SK-N-SH (cell line): ENCODE data around the gene CCNK. TPM values are rescaled to one million over a fixed set of nuclear protein-coding genes. Genes with fewer than 3 reads are reported as not detected.

ENCODE experiments used
- CTCF ChIA-PET: fragments of 300-600, 350-600 bp; formaldehyde crosslinking; extraction: SDS; loops from one replicate; lab custom pipeline; 2021; lab: Yijun Ruan, JAX
- POLR2A ChIA-PET: fragments of 350-600 bp; sonication (Branson Sonifier 250); formaldehyde crosslinking; extraction: SDS; loops from one replicate; lab custom pipeline; 2020; ENCODE audit warnings: antibody characterized with exemption, inconsistent platforms; lab: Yijun Ruan, JAX
- DNase-seq: peaks from one replicate; pipeline ENCODE4 v3.0.0; 2012
- H2AFZ ChIP-seq: fragments of 200-600 bp; sonication (generic); 2 replicates; pipeline ENCODE4 v1.8.1; 2016; ENCODE audit warnings: antibody characterized with exemption, mild to moderate bottlenecking, low read depth
- H3F3A ChIP-seq: fragments of 200-600 bp; sonication (generic); replicated peaks from 2 replicates; pipeline ENCODE3; 2016; ENCODE audit warnings: antibody characterized with exemption, mild to moderate bottlenecking; ENCODE audit not compliant: insufficient read depth
- H3K27ac ChIP-seq, 2 experiments: fragments of 200-500 bp in 1 of 2; fragments of 200-600 bp in 1 of 2; sonication (Bioruptor generic) in 1 of 2; sonication (generic), shearing (Covaris generic) in 1 of 2; 2 replicates each; pipeline versions ENCODE4 v1.5.1 to v1.6.1; 2014 to 2016; ENCODE audit warnings: low read depth in 2 of 2, inconsistent platforms in 1 of 2, low read length in 1 of 2, mild to moderate bottlenecking in 1 of 2, mixed read lengths in 1 of 2
- H3K27me3 ChIP-seq: fragments of 200-600 bp; sonication (generic), shearing (Covaris generic); 2 replicates; pipeline ENCODE4 v1.6.1; 2016; ENCODE audit warnings: mixed run types; ENCODE audit not compliant: insufficient read depth
- H3K36me3 ChIP-seq, 2 experiments: fragments of 200-500 bp in 1 of 2; fragments of 200-600 bp in 1 of 2; sonication (Bioruptor generic) in 1 of 2; sonication (generic) in 1 of 2; replicated peaks in 1 of 2; 2 replicates each; pipeline versions ENCODE3 to v1.5.1; 2014 to 2016; ENCODE audit warnings: low read length in 1 of 2, mild to moderate bottlenecking in 1 of 2; ENCODE audit not compliant: insufficient read depth in 2 of 2, control insufficient read depth in 1 of 2
- H3K4me1 ChIP-seq, 2 experiments: fragments of 200-500 bp in 1 of 2; fragments of 200-600 bp in 1 of 2; sonication (Bioruptor generic) in 1 of 2; sonication (generic), shearing (Covaris generic) in 1 of 2; 2 replicates each; pipeline versions ENCODE4 v1.5.1 to v1.6.1; 2014 to 2016; ENCODE audit warnings: low read depth in 1 of 2, low read length in 1 of 2, mixed run types in 1 of 2; ENCODE audit not compliant: insufficient read depth in 2 of 2, control insufficient read depth in 1 of 2
- H3K4me2 ChIP-seq: fragments of 200-600 bp; sonication (generic), shearing (Covaris generic); 2 replicates; pipeline ENCODE4 v1.6.1; 2017; ENCODE audit warnings: mixed run types
- H3K4me3 ChIP-seq, 2 experiments: fragments of 200-500 bp in 1 of 2; fragments of 200-600 bp in 1 of 2; sonication (Bioruptor generic) in 1 of 2; sonication (generic), shearing (Covaris generic) in 1 of 2; 2 replicates each; pipeline versions ENCODE4 v1.5.1 to v1.8.1; 2014 to 2016; ENCODE audit warnings: low read depth in 2 of 2, inconsistent platforms in 1 of 2, low read length in 1 of 2, mild to moderate bottlenecking in 1 of 2, mixed read lengths in 1 of 2, moderate library complexity in 1 of 2
- H3K79me2 ChIP-seq: fragments of 200-600 bp; sonication (generic); 2 replicates; pipeline ENCODE4 v1.8.1; 2017; ENCODE audit warnings: mild to moderate bottlenecking; ENCODE audit not compliant: insufficient read depth
- H3K9ac ChIP-seq: fragments of 200-600 bp; sonication (generic); 2 replicates; pipeline ENCODE4 v1.6.1; 2017; ENCODE audit warnings: mixed run types
- H3K9me2 ChIP-seq: fragments of 200-600 bp; sonication (generic); 2 replicates; pipeline ENCODE4 v1.6.1; 2017; ENCODE audit warnings: mixed run types
- H3K9me3 ChIP-seq: fragments of 200-600 bp; sonication (generic); 2 replicates; pipeline ENCODE4 v1.6.1; 2017; ENCODE audit warnings: mixed run types, mild to moderate bottlenecking, moderate library complexity
- H4K20me1 ChIP-seq: fragments of 200-600 bp; sonication (generic); 2 replicates; pipeline ENCODE4 v1.6.1; 2017; ENCODE audit warnings: mild to moderate bottlenecking, mixed run types; ENCODE audit not compliant: insufficient read depth
- CHD2 ChIP-seq: fragments of 150-350 bp; IDR thresholded peaks from 2 replicates; pipeline ENCODE4 v1.6.1; 2018; ENCODE audit warnings: low read length; ENCODE audit not compliant: partially characterized antibody
- FOSL2 ChIP-seq: IDR thresholded peaks from 2 replicates; pipeline ENCODE4 v1.4.0; 2012; ENCODE audit warnings: low read depth, mild to moderate bottlenecking, moderate library complexity, borderline replicate concordance
- FOXJ3 ChIP-seq: sonication (generic); formaldehyde crosslinking; IDR thresholded peaks from 2 replicates; pipeline ENCODE4 v1.5.1; 2020; ENCODE audit warnings: mild to moderate bottlenecking, missing genetic modification reagents
- FOXM1 ChIP-seq: IDR thresholded peaks from 2 replicates; pipeline ENCODE4 v1.4.0; 2012; ENCODE audit warnings: low read depth, mild to moderate bottlenecking
- GATA2 ChIP-seq: sonication (generic); formaldehyde crosslinking; IDR thresholded peaks from 2 replicates; pipeline ENCODE4 v1.5.0; 2020; ENCODE audit warnings: mild to moderate bottlenecking, missing genetic modification reagents
- JUND ChIP-seq: IDR thresholded peaks from 2 replicates; pipeline ENCODE4 v1.4.0; 2012
- RFX5 ChIP-seq: IDR thresholded peaks from 2 replicates; pipeline ENCODE4 v1.6.1; 2012; ENCODE audit warnings: mild to moderate bottlenecking, improper control_type of control experiment, low read length
- YY1 ChIP-seq: IDR thresholded peaks from 2 replicates; pipeline ENCODE4 v1.4.0; 2012; ENCODE audit warnings: low read depth, mild to moderate bottlenecking
- ZBTB33 ChIP-seq: IDR thresholded peaks from 2 replicates; pipeline ENCODE4 v1.4.0; 2012; ENCODE audit warnings: low read depth, borderline replicate concordance
- WGBS: methylation state at CpG from one replicate; pipeline ENCODE4 v1.1.6; 2017; ENCODE audit warnings: low lambda C conversion rate; 5-methylcytosine and 5-hydroxymethylcytosine counted together
- polyA plus RNA-seq, 3 experiments: library from polyadenylated mRNA; depleted of rRNA; stranded (reverse); fragments of >200 nt; gene quantifications; 2 replicates each; pipeline ENCODE4 v1.2.3, GENCODE V29; 2012
- TF ChIP-seq, protein P1 (sequence below): IDR thresholded peaks from 2 replicates; pipeline ENCODE4 v1.4.0; 2012; ENCODE audit warnings: low read depth, borderline replicate concordance
- TF ChIP-seq, protein P2 (sequence below): IDR thresholded peaks from 2 replicates; pipeline ENCODE4 v1.6.1; 2012; ENCODE audit warnings: mild to moderate bottlenecking, low read depth, low read length, moderate library complexity

The CCNK gene
- polyA plus RNA-seq, 1 of the 3 experiments (the other 2 are of a cell fraction), result 14.6 TPM

- POLR2A ChIA-PET, result no interaction called here
- peaks cover 73% of the 10 kb centered on the region for H4K20me1 ChIP-seq
- 94% methylated on average over 1 of the region's 1 CpG for WGBS
Measured at GRCh38 chr14:99476864-99477263, 4.3 kb upstream of the CCNK start.

More at GRCh38 chr14:99476864-99477263, 4.3 kb upstream of the CCNK start:
- peaks cover 13% of the 10 kb centered on the region for H3F3A ChIP-seq
- no peaks in the 10 kb centered on the region for H3K36me3 ChIP-seq
- no peak overlapping the region for H3K27ac ChIP-seq
- H3K9me2 ChIP-seq, result no peaks in the 10 kb centered on the region
- H3K4me2 ChIP-seq, result no peak overlapping the region
- CTCF ChIA-PET, result no interaction called here
- peaks cover 90% of the 10 kb centered on the region for H3K79me2 ChIP-seq
- peaks cover 18 to 21% of the 10 kb centered on the region in 2 experiments; a peak in 3 of 4 replicates for H3K4me1 ChIP-seq
- H2AFZ ChIP-seq, result no peak overlapping the region
- H3K9me3 ChIP-seq, result no peaks in the 10 kb centered on the region
- H3K4me3 ChIP-seq, result no peak overlapping the region
- H3K27me3 ChIP-seq, result no peaks in the 10 kb centered on the region
- no peak overlapping the region for H3K9ac ChIP-seq
- TF ChIP-seq CHD2 (no peak), RFX5 (no peak), JUND (no peak), YY1 (no peak), ZBTB33 (no peak), GATA2 (CRISPR knock-in tag) (no peak), FOXJ3 (no peak), FOSL2 (no peak), FOXM1 (no peak)
- TF ChIP-seq, protein P1, sequence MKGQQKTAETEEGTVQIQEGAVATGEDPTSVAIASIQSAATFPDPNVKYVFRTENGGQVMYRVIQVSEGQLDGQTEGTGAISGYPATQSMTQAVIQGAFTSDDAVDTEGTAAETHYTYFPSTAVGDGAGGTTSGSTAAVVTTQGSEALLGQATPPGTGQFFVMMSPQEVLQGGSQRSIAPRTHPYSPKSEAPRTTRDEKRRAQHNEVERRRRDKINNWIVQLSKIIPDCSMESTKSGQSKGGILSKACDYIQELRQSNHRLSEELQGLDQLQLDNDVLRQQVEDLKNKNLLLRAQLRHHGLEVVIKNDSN, result no peak
- TF ChIP-seq, protein P2, sequence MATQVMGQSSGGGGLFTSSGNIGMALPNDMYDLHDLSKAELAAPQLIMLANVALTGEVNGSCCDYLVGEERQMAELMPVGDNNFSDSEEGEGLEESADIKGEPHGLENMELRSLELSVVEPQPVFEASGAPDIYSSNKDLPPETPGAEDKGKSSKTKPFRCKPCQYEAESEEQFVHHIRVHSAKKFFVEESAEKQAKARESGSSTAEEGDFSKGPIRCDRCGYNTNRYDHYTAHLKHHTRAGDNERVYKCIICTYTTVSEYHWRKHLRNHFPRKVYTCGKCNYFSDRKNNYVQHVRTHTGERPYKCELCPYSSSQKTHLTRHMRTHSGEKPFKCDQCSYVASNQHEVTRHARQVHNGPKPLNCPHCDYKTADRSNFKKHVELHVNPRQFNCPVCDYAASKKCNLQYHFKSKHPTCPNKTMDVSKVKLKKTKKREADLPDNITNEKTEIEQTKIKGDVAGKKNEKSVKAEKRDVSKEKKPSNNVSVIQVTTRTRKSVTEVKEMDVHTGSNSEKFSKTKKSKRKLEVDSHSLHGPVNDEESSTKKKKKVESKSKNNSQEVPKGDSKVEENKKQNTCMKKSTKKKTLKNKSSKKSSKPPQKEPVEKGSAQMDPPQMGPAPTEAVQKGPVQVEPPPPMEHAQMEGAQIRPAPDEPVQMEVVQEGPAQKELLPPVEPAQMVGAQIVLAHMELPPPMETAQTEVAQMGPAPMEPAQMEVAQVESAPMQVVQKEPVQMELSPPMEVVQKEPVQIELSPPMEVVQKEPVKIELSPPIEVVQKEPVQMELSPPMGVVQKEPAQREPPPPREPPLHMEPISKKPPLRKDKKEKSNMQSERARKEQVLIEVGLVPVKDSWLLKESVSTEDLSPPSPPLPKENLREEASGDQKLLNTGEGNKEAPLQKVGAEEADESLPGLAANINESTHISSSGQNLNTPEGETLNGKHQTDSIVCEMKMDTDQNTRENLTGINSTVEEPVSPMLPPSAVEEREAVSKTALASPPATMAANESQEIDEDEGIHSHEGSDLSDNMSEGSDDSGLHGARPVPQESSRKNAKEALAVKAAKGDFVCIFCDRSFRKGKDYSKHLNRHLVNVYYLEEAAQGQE, result no peak
- no peak for DNase-seq
